HG02588 (cell line): ENCODE measurements around the gene PSME3IP1.
"Not testable (repeated sequence)": the region's sequence is repeated elsewhere in the genome, so short reads cannot be mapped to it uniquely, and the experiment has no call there.

Experiments
- ATAC-seq: cut with Tn5 transposase; IDR thresholded peaks from one replicate; pipeline ENCODE4 v1.9.1; 2021; ENCODE audit warnings: mild to moderate bottlenecking, moderate library complexity; ENCODE audit not compliant: unreplicated experiment

PSME3IP1 gene

GRCh38 chr16:57200321-57200720, 14.5 kb upstream of the PSME3IP1 start:
- ATAC-seq = not testable (repeated sequence)

GRCh38 chr16:57196753-57197152, 10.9 kb upstream of the PSME3IP1 start:
- no peak for ATAC-seq

GRCh38 chr16:57196286-57196685, 10.4 kb upstream of the PSME3IP1 start:
- no peak for ATAC-seq

- ATAC-seq = no peak
These were observed 8.7 kb upstream of the PSME3IP1 start for GRCh38 chr16:57194512-57194911.

- ATAC-seq = no peak
These were observed 7.1 kb upstream of the PSME3IP1 start for GRCh38 chr16:57192720-57193486.

- no peak for ATAC-seq
These were observed 6.3 kb upstream of the PSME3IP1 start for GRCh38 chr16:57192146-57192545.

GRCh38 chr16:57191056-57191571, 5.3 kb upstream of the PSME3IP1 start:
- no peak for ATAC-seq

GRCh38 chr16:57190136-57190535, 4.3 kb upstream of the PSME3IP1 start:
- no peak for ATAC-seq

GRCh38 chr16:57189527-57189926, 3.7 kb upstream of the PSME3IP1 start:
- not testable (repeated sequence) for ATAC-seq

- no peak for ATAC-seq
These were observed 2.8 kb upstream of the PSME3IP1 start for GRCh38 chr16:57188711-57189002.

GRCh38 chr16:57187902-57188710, 2.3 kb upstream of the PSME3IP1 start:
- ATAC-seq = not testable (repeated sequence)

GRCh38 chr16:57186872-57187854, 1.3 kb upstream of the PSME3IP1 start:
- no peak for ATAC-seq

- peak; percentile 36 for ATAC-seq
These were observed 344 bp downstream of the PSME3IP1 start for GRCh38 chr16:57185446-57185944.

GRCh38 chr16:57184887-57185445, 873 bp downstream of the PSME3IP1 start:
- ATAC-seq = no peak

GRCh38 chr16:57184113-57184512, 1.7 kb downstream of the PSME3IP1 start:
- ATAC-seq = no peak

GRCh38 chr16:57179215-57179828, 6.5 kb downstream of the PSME3IP1 start:
- no peak for ATAC-seq

- no peak for ATAC-seq
These were observed 7.0 kb downstream of the PSME3IP1 start for GRCh38 chr16:57178793-57179212.

GRCh38 chr16:57178196-57178595, 7.6 kb downstream of the PSME3IP1 start:
- ATAC-seq = no peak

- ATAC-seq = no peak
These were observed 9.9 kb downstream of the PSME3IP1 start for GRCh38 chr16:57175896-57176295.

GRCh38 chr16:57172721-57173290, 13.0 kb downstream of the PSME3IP1 start:
- ATAC-seq = no peak
